Measurements from ENCODE around the gene INSL3.
"Not testable (repeated sequence)": the region's sequence is repeated elsewhere in the genome, so short reads cannot be mapped to it uniquely, and the experiment has no call there.

INSL3 gene

DNA sequence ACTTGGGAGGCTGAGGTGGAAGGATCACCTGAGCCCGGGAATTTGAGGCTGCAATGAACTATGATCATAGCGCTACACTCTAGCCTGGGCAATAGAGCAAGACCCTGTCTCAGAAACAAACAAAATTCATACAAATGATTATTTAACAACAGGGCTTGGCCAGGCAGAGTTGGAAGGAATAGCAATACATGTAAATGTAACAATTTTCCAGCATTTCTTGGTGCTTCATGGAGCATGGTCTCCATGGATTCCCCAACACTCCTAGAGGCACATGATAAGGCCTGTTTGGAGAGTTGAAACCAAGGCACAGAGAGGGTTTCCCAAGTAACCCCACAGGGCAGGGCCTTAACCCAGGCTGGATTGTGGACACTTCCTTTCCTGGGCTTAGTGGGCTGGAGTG, 10.2 kb downstream of the INSL3 start:
- no peak for DNase-seq

DNA sequence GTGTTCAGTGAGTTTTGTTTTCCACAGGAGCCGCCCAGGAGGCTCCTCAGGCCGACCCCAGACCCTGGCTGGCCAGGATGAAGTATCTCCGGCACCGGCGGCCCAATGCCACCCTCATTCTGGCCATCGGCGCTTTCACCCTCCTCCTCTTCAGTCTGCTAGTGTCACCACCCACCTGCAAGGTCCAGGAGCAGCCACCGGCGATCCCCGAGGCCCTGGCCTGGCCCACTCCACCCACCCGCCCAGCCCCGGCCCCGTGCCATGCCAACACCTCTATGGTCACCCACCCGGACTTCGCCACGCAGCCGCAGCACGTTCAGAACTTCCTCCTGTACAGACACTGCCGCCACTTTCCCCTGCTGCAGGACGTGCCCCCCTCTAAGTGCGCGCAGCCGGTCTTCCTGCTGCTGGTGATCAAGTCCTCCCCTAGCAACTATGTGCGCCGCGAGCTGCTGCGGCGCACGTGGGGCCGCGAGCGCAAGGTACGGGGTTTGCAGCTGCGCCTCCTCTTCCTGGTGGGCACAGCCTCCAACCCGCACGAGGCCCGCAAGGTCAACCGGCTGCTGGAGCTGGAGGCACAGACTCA, 13.5 kb downstream of the INSL3 start:
- DNase-seq: no peak

- no peak for DNase-seq
These were observed 14.4 kb downstream of the INSL3 start for GRCh38 chr19:17806945-17807344.

- no peak for DNase-seq
These were observed 15.9 kb downstream of the INSL3 start for GRCh38 chr19:17805427-17805826.

DNA sequence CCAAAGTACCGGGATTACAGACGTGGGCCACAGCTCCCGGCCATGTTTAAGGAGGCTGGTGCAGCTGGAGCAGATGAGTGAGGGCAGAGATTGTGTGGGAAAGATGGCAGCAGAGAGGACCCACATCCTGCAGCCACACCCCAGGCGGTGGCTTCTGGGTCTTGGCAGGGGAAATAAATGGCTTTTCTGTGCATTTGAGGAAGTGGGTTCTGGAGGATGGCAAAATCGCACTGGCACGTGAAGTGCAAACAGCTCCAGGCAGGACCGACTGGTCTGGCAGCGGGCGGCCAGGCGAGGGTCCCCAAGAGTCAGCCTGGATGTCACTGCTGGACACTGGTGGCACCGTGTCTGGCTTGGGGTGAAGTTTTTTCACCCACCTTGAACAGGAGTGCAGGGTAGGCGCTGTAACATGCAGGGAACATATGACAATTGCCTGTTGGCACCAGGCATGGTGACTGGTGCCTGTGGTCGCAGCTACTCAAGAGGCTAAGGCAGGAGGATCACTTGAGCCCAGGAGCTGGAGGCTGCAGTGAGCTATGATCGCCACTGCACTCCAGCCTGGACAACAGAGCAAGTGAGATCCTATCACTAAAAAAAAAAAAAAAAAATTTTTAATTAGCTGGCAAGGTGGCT, 17.9 kb downstream of the INSL3 start:
- DNase-seq: no peak

DNA sequence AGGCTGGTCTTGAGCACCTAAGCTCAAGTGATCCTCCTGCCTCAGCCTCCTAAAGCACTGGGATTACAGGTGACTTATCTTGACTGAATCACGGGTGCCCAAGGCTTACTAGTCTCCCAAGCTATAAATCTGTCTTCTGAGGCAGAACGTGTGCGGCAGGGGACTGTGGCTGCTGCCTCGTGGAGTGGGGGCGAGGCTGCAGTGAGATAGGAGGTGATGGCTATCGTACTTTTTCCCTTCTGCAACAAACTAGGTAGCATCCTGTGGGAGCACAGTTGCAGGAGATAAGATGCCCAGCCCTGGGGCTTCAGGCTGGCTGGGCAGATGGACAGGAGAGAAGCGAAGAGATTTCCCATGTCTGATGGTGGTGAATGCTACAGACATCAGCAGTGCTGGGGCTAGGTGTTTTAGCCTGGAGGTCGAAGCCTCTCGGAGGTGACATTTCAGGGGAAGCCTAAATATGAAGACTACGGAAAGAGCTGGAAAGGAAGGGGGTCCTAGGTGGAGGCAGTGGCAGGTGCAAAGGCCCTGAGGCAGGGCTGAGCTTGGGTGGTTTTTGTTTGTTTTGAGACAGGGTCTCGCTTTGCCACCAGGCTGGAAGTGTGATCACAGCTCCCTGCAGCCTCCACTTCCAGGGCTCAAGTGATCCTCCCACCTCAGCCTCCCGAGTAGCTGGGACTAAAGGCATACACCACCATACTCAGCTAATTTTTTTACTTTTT, 19.0 kb downstream of the INSL3 start:
- DNase-seq: no peak

DNA sequence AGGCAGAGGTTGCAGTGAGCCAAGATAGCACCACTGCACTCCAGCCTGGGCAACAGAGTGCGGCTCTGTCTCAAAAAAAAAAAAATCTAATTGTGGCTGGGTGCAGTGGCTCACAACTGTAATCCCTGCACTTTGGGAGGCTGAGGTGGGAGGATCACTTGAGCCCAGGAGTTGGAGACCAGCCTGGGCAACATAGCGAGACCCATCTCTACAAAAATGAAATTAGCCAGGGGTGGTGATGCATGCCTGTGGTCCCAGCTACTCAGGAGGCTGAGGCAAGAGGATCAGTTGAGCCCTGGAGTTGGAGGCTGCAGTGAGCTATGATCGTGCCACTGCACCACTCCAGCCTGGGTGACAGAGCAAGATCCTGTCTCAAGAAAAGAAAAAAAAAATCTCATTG, 22.7 kb downstream of the INSL3 start:
- not testable (repeated sequence) for DNase-seq

DNA sequence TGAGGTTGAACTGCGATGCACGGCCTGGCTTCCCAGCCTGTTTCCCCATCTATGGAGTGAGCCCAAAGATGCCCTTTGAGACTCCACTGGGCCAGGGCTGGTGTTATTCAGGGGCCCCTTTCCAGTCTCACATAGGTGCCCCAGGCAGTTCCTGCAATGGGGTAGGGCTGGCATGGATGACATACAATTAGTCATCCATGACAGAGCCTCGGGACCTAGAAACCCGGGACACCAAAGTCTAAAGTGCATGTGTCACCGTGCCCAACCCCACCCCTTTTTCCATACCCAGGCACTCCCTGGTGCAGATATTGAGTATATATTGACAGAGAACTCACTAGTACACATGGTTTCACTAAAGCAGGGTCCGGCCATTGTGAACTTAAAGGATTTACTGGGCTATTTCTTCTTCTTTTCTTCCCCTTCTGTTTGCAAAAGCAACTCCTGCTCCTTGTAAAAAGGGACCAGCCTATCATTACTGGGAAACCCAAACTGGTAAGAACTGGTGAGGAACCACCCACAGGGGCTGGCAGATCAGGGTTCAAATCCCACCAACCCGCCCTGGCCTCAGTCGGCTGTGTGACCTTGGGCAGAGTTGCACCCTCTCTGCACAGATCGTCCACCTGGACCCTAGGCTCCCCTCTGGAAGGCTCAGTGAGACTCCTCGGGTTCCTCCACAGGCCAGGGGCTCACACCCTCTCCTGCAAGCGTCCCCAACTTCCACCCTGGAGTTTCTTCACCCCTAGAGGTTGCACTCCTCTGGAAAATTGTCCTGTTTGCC, 23.7 kb downstream of the INSL3 start:
- DNase-seq: no peak

DNA sequence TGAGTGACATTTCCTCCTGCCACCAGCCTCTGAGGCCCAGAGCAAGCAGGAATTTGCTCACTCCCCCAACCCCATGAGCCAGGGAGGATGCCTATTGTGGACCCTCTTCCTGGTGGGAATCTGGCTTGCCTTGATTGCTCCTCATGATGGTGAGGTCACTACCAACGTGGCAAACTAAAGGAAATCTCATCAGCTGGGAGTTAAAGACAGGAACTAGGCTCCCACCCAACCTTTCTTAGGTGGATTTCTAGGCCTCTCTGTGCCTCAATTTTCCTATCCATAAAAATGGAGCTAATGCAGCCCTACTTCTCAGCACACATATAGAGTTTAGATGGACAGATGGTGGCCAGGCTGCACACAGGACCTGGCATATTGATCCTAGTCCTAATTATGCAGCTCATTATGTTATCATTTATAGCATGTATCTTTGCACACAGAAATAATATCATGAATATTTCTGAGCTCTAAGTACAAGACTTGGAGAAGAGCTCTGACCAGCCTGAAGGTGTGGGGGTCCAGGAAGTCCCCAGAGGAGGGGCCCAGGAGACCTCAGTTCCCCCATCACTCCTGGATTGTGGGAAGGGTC, 24.4 kb downstream of the INSL3 start:
- no peak for DNase-seq

DNA sequence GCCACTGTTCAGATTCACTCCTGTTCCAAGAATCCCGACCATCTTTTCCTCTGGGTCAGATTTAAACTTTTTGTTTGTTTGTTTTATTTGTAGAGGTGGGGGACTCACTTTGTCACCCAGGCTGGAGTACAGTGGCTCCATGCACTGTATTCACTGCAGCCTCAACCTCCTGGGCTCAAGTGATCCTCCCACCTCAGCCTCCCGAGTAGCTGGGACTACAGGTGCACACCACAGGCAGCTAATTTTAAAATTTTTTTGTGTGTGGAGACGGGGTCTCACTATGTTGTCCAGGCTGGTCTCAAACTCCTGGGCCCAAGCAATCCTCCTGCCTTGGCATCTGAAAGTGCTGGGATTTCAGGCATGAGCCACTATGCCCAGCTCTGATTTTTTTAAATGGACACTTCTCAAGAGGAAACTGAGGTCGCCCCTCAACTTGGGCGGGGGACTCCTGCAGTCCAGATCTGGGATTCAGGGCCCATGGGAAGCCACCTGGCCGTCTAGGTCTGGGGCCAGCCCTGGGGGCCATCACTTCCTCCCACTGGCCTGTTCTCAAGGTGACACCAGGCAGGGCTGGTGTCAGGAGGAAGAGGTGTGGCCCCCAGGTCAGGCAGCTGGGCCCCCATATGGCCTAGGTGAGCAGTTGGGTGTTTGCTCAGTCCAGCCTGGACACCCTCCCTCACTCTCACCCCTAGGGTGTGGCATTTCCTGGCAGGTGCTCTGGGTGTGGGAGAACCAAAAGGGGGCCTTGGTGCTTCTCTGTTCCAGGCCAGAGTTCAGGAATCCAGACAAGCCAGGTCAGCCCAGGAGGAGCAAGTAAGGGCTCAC, 25.1 kb downstream of the INSL3 start:
- no peak for DNase-seq

GRCh38 chr19:17795495-17795856, 25.8 kb downstream of the INSL3 start:
- no peak for DNase-seq

GRCh38 chr19:17794731-17795494, 26.4 kb downstream of the INSL3 start, which contains the start of gene B3GNT3:
B3GNT3 (plus strand) TSS chr19:17795138; CDS start chr19:17807808, 12,670 bp downstream.
- peak; percentile 53 to 55 for DNase-seq

DNA sequence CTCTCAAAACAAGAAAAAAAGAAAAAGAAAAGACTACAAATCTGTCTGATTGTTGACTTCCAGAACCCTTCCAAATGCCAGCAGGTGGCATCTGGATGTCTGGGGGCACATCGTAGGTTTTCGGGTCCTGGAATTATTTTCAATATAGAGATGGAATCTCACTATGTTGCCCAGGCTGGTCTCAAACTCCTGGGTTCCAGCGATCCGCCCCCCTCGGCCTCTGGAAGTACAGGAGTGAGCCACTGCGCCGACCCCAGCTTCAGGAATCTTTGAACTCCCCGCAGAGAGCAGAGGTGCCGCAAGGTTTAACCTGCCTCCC, 26.9 kb downstream of the INSL3 start:
- no peak for DNase-seq

DNA sequence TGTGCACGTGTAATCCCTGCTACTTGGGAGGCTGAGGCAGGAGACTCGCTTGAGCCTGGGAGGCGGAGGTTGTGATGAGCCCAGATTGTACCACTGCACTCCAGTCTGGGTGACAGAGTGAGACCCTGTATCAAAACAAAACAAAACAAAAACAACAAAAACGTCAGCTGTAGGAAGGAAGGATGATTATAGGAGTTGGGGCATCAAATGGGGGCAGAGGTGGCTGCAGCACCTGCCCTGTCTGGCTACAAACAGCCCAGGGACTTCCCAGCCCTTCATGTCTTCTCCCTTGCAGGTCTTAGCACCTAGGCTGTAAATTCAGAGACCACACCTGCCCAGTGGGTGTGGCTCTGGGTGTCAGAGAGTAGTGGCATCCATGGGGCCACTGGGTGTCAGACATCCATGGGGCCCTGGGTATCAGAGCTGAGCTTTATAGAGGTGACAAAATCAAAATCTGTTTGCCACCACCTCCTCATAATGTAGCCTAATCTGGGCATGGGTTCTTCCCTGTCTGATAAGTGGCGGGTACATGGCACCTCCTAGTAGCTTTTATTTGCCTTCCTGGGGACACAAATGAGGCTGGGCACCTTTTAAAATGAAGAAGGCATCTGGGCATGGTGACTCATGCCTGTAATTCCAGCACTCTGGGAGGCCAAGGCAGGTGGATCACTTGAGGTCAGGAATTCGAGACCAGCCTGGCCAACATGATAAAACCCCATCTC, 31.1 kb downstream of the INSL3 start:
- DNase-seq: no peak

DNA sequence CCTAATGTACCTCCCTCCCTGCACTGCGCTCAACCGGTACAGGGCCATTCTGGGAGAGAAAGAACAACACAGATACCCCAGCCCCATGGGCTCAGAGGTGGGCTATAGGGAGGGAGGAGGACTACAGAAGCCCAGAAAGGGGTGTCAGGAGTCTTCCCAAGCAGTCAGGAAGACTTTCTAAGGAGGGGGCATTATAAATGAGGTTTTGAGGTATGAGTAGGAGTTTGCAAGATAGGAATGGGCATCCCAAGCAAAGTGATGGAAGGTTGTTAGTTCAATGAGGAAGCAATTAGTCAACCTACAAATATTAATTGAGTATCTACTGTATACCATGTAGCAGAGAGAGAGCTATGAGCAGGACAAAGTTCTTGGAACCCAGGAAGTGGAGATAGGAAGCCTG, 32.7 kb downstream of the INSL3 start:
- DNase-seq: no peak

DNA sequence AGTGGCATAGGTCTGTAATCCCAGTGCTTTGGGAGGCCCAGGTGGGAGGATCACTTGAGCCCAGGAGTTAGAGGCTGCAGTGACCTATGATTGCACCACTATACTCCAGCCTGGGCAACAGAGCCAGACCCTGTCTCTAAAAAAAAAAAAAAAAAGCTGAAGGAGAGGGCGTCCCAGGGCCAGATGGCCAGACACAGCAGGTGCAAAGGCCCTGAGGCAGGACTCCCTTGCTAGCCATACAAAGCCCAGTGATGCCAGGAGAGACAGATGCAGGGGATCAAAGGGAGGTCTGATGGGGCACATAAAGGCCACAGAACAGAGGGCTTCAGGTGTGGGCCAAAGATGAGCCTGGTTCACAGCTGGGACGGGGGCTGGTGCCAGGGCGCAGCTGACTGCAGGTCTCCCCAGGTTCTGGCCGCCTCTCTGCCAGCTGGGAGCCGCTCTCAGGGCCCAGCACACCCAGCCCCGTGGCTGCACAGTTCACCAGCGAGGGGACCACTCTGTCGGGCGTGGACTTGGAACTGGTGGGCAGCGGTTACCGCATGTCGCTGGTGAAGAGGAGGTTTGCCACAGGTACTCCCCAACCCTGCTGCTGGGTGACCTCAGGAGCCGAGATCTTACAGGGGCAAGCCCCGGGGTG, 33.9 kb downstream of the INSL3 start:
- no peak for DNase-seq

GRCh38 chr19:17784201-17785008, 36.9 kb downstream of the INSL3 start:
- peak; percentile 65 to 67 for DNase-seq

- DNase-seq: not testable (repeated sequence)
These were observed 37.6 kb downstream of the INSL3 start for GRCh38 chr19:17783721-17784120.

DNA sequence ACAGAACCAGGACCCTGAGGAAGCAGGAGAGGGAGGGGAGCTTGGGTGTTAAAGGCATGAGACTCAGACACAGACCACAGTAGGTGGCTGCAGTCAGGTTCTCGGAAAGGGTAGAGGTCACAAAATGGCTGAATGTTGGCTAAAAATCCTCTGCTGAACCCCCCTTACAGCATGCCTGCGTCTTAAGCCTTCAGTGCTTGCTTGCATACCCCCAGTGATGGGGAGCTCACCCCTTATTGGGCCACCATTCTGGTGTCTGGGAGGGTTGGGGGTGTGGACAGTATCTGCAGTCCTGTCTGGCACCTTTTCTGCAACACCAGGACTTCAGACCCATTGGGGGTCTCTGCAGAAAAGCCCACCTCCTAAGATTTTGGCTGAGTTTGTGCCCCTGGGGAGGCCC, 40.5 kb downstream of the INSL3 start:
- DNase-seq: no peak

All from NCI-H2081 (cell line).